ENCODE measurements around the gene OR5B2.
"Not testable (repeated sequence)": the region's sequence is repeated elsewhere in the genome, so short reads cannot be mapped to it uniquely, and the experiment has no call there.

Gene OR5B2

GRCh38 chr11:58428021-58428420 lies at the start of gene OR5B2:
Gene OR5B2, minus strand, starts transcription at chr11:58428121. Its CDS starts 4,860 bp downstream, at chr11:58423261.
- in situ Hi-C loops (cut with MboI; ENCODE audit: low sequenced_read_pairs) = no loop called here

- in situ Hi-C loops (cut with MboI; ENCODE audit: low sequenced_read_pairs) = no loop called here
Measured at GRCh38 chr11:58471892-58472291, 44.0 kb upstream of the OR5B2 start.

- in situ Hi-C loops (cut with MboI; ENCODE audit: low sequenced_read_pairs) = no loop called here
Measured at GRCh38 chr11:58466293-58466692, 38.4 kb upstream of the OR5B2 start.

GRCh38 chr11:58465690-58466089 lies 37.8 kb upstream of the OR5B2 start:
- in situ Hi-C loops (cut with MboI; ENCODE audit: low sequenced_read_pairs) = no loop called here

- in situ Hi-C loops (cut with MboI; ENCODE audit: low sequenced_read_pairs) = no loop called here
Measured at GRCh38 chr11:58451585-58451984, 23.7 kb upstream of the OR5B2 start.

- in situ Hi-C loops (cut with MboI; ENCODE audit: low sequenced_read_pairs) = no loop called here
Measured at GRCh38 chr11:58446294-58446693, 18.4 kb upstream of the OR5B2 start.

- in situ Hi-C loops (cut with MboI; ENCODE audit: low sequenced_read_pairs) = no loop called here
Measured at GRCh38 chr11:58444300-58444699, 16.4 kb upstream of the OR5B2 start.

GRCh38 chr11:58442136-58442535 lies 14.2 kb upstream of the OR5B2 start, which contains the start of gene OR5B12:
Gene OR5B12, minus strand, starts transcription at chr11:58442236. Its CDS starts 2,085 bp downstream, at chr11:58440151.
- in situ Hi-C loops (cut with MboI; ENCODE audit: low sequenced_read_pairs) = no loop called here

- in situ Hi-C loops (cut with MboI; ENCODE audit: low sequenced_read_pairs) = no loop called here
Measured at GRCh38 chr11:58438486-58438885, 10.6 kb upstream of the OR5B2 start.

- in situ Hi-C loops (cut with MboI; ENCODE audit: low sequenced_read_pairs) = no loop called here
Measured at GRCh38 chr11:58434217-58434616, 6.3 kb upstream of the OR5B2 start.

- in situ Hi-C loops (cut with MboI; ENCODE audit: low sequenced_read_pairs) = no loop called here
Measured at GRCh38 chr11:58433638-58434203, 5.8 kb upstream of the OR5B2 start.

GRCh38 chr11:58429273-58429672 lies 1.4 kb upstream of the OR5B2 start:
- in situ Hi-C loops (cut with MboI; ENCODE audit: low sequenced_read_pairs) = no loop called here

- in situ Hi-C loops (cut with MboI; ENCODE audit: low sequenced_read_pairs) = no loop called here
Measured at GRCh38 chr11:58406774-58407173, 21.1 kb downstream of the OR5B2 start, which contains the start of gene OR5B3. Gene OR5B3, minus strand, starts transcription at chr11:58406874. Its CDS starts 3,465 bp downstream, at chr11:58403409.

GRCh38 chr11:58399622-58400021 lies 28.3 kb downstream of the OR5B2 start:
- in situ Hi-C loops (cut with MboI; ENCODE audit: low sequenced_read_pairs) = not testable (repeated sequence)

GRCh38 chr11:58395581-58395980 lies 32.3 kb downstream of the OR5B2 start:
- in situ Hi-C loops (cut with MboI; ENCODE audit: low sequenced_read_pairs) = no loop called here

GRCh38 chr11:58394195-58394594 lies 33.7 kb downstream of the OR5B2 start:
- in situ Hi-C loops (cut with MboI; ENCODE audit: low sequenced_read_pairs) = no loop called here

GRCh38 chr11:58392746-58393145 lies 35.2 kb downstream of the OR5B2 start:
- in situ Hi-C loops (cut with MboI; ENCODE audit: low sequenced_read_pairs) = no loop called here

GRCh38 chr11:58391879-58392278 lies 36.0 kb downstream of the OR5B2 start:
- in situ Hi-C loops (cut with MboI; ENCODE audit: low sequenced_read_pairs) = no loop called here

- in situ Hi-C loops (cut with MboI; ENCODE audit: low sequenced_read_pairs) = no loop called here
Measured at GRCh38 chr11:58390551-58391063, 37.3 kb downstream of the OR5B2 start.

Data from hTERT RPE-1 (cell line).